Measurements from ENCODE around the gene MAML3. TPM values are rescaled to one million over a fixed set of nuclear protein-coding genes. Genes with fewer than 3 reads are reported as not detected.

The MAML3 gene
- total and polyA plus RNA-seq, 2 of the 13 experiments (the other 11 are each of a cell fraction or from before 2014, with no cell fraction given) = 0.05 to 0.13 TPM

DNA sequence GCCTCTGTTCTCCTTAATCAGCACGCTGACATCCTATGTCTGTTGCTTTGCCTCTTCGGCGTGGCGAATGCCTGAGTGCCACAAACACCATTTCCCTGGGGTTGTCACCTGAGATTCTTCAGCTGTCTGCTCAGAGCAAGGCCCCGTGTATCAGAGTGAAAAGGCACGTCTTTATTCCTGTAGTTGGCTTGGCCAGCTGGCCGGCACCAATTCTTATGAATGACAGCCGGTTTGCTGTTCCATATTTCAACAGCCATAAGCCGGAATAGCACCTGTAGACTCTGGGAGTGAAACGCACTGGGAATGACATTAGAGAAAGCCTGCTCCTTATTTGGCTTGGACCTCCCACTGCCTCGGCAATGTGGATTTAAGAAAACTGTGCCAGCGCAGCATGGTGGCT is 399.0 kb downstream of the MAML3 start:
- no peak overlapping the region for H3K9ac ChIP-seq (ENCODE audit: insufficient read depth, low read depth, low read length)
- no TSS peak for BruUV-seq (replicated peaks)
- WGBS (ENCODE audit: low lambda C conversion rate) = 74% methylated on average over 12 of the region's 12 CpGs
- ATAC-seq (no peak), FAIRE-seq (no peak), DNase-seq (ENCODE audit: low spot score) (no peak)
- ChIA-PET CTCF (ENCODE audit: low intra/inter-chr PET ratio, low total read pairs) (no interaction called here), POLR2A (no interaction called here)
- H3K4me1 ChIP-seq (ENCODE audit: insufficient read depth, low read length) = peaks cover 5% of the 10 kb centered on the region; the same call in 1 of the 2 replicates
- H3K36me3 ChIP-seq (replicated peaks in 1 of 2; ENCODE audit: control insufficient read depth in 1 of 2, insufficient read depth in 2 of 2, low read length in 2 of 2) = no peaks in the 10 kb centered on the region
- H3K4me2 ChIP-seq (ENCODE audit: low read depth, low read length) = no peak overlapping the region
- intact Hi-C loops (cut with micrococcal nuclease; ENCODE audit: unreplicated experiment) (no loop called here), in situ Hi-C loops (cut with HindIII; ENCODE audit: extremely low pct_ligation_motif_present, low pct_unique_long_range_greater_than_20kb) (no loop called here)
- no peak overlapping the region for H3K4me3 ChIP-seq (replicated peaks in 1 of 3; ENCODE audit: insufficient read depth in 1 of 3, low read depth in 2 of 3, low read length in 3 of 3)
- H3K79me2 ChIP-seq (ENCODE audit: insufficient read depth, low read length) = no peaks in the 10 kb centered on the region
- no peaks in the 10 kb centered on the region for H3K9me3 ChIP-seq (ENCODE audit: low read length)
- H3K27me3 ChIP-seq (ENCODE audit: control insufficient read depth in 1 of 2, insufficient read depth in 2 of 2, low read length in 2 of 2) = no peaks in the 10 kb centered on the region
- no peak overlapping the region for H3K27ac ChIP-seq (ENCODE audit: extremely low read length, insufficient read depth, low read length)
- H4K20me1 ChIP-seq (ENCODE audit: insufficient read depth, low read length) = no peaks in the 10 kb centered on the region
- H2AFZ ChIP-seq (ENCODE audit: low read length) = no peak overlapping the region
- no peak for TF ChIP-seq ZNF772 (CRISPR knock-in tag; IDR thresholded peaks at IDR 0.05)
- no peak for TF ChIP-seq ZC3H4 (CRISPR knock-in tag; IDR thresholded peaks at IDR 0.05; ENCODE audit: borderline replicate concordance)
- no peak for TF ChIP-seq ATF5 (CRISPR knock-in tag; IDR thresholded peaks at IDR 0.05; ENCODE audit: low read depth)
- no peak for TF ChIP-seq ZNF569 (CRISPR knock-in tag; IDR thresholded peaks at IDR 0.05; ENCODE audit: borderline replicate concordance)
- TF ChIP-seq NFYC (CRISPR knock-in tag; IDR thresholded peaks at IDR 0.05) = no peak
- no peak for TF ChIP-seq FOSL1 (CRISPR knock-in tag; IDR thresholded peaks at IDR 0.05; ENCODE audit: borderline replicate concordance)
- no peak for TF ChIP-seq ZNF609 (CRISPR knock-in tag; IDR thresholded peaks at IDR 0.05; ENCODE audit: borderline replicate concordance)
- no peak for TF ChIP-seq KDM5B (CRISPR knock-in tag; IDR thresholded peaks at IDR 0.05; ENCODE audit: borderline replicate concordance)
- TF ChIP-seq ZMYM3 (CRISPR knock-in tag; IDR thresholded peaks at IDR 0.05) = no peak
- no peak for TF ChIP-seq MATR3 (CRISPR knock-in tag; IDR thresholded peaks at IDR 0.05)
- TF ChIP-seq ZIK1 (CRISPR knock-in tag; IDR thresholded peaks at IDR 0.05; ENCODE audit: borderline replicate concordance, low read depth) = no peak
- TF ChIP-seq, protein P1, sequence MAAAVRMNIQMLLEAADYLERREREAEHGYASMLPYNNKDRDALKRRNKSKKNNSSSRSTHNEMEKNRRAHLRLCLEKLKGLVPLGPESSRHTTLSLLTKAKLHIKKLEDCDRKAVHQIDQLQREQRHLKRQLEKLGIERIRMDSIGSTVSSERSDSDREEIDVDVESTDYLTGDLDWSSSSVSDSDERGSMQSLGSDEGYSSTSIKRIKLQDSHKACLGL (CRISPR knock-in tag; IDR thresholded peaks at IDR 0.05) = no peak
- no peak for TF ChIP-seq MIER2 (CRISPR knock-in tag; IDR thresholded peaks at IDR 0.05)
- no peak for TF ChIP-seq HNF1A (IDR thresholded peaks at IDR 0.05; ENCODE audit: low read depth)
- no peak for TF ChIP-seq HNF1A (CRISPR knock-in tag; IDR thresholded peaks at IDR 0.05; ENCODE audit: borderline replicate concordance)

All from HepG2 (cell line).